Gastrocnemius medialis (tissue), 4 donors: Measurements from ENCODE around the gene KLF15. TPM values are rescaled to one million over a fixed set of nuclear protein-coding genes. Genes with fewer than 3 reads are reported as not detected.

ENCODE experiments used
- ATAC-seq, 2 donors: fragments of 150-250 bp; one replicate each; pipeline ENCODE4 v1.9.1; 2016
- DNase-seq, 2 donors: peaks; one replicate each; pipeline ENCODE4 v3.0.0-alpha.2; 2019
- H3K27ac ChIP-seq, 4 donors: fragments of 200-600 bp; sonication (generic); 1 replicate in 1 of 4; 2 replicates in 3 of 4; pipeline ENCODE4 v1.5.1; 2016 to 2018; ENCODE audit warnings: mild to moderate bottlenecking in 2 of 4, moderate library complexity in 1 of 4
- H3K27me3 ChIP-seq, 3 donors: fragments of 200-600 bp; sonication (generic) in 2 of 3; 1 replicate in 1 of 3; 2 replicates in 2 of 3; pipeline versions ENCODE4 v1.5.1 to v1.6.0; 2016 to 2019; ENCODE audit warnings: mild to moderate bottlenecking in 1 of 3, moderate library complexity in 1 of 3
- H3K36me3 ChIP-seq, 2 donors: fragments of 200-600 bp; sonication (generic) in 1 of 2; one replicate each; pipeline ENCODE4 v1.5.1; 2017 to 2018
- H3K4me1 ChIP-seq, 2 donors: fragments of 200-600 bp; sonication (generic) in 1 of 2; one replicate each; pipeline ENCODE4 v1.5.1; 2016 to 2017; ENCODE audit warnings: mild to moderate bottlenecking in 2 of 2
- H3K4me3 ChIP-seq, 4 donors: fragments of 200-600 bp; sonication (generic) in 3 of 4; 1 replicate in 1 of 4; 2 replicates in 3 of 4; pipeline ENCODE4 v1.5.1; 2016 to 2019; ENCODE audit warnings: mild to moderate bottlenecking in 2 of 4
- H3K9me3 ChIP-seq, 3 donors: fragments of 200-600 bp; sonication (generic) in 2 of 3; 1 replicate in 1 of 3; 2 replicates in 2 of 3; pipeline ENCODE4 v1.5.1; 2016 to 2019
- POLR2A ChIP-seq, 2 donors: fragments of 450-650 bp; IDR thresholded peaks; one replicate each; pipeline ENCODE4 v1.6.1; 2017; ENCODE audit warnings: antibody characterized with exemption in 2 of 2, mild to moderate bottlenecking in 2 of 2, moderate library complexity in 2 of 2
- in situ Hi-C, 4 donors: fragments of 200-750 bp; cut with MboI; loops; one replicate each; pipeline versions ENCODE4 v1.15.0 to v1.8.0; 2017; ENCODE audit warnings: low sequenced_read_pairs in 4 of 4
- intact Hi-C: fragments of 100-400 bp; cut with DNase I; formaldehyde crosslinking; loops from one replicate; pipeline ENCODE4 v1.15.1; 2023; ENCODE audit warnings: low total_unique reads
- total RNA-seq, 4 donors: library from RNA; depleted of rRNA; stranded (reverse); fragments of >200 nt; gene quantifications; one replicate each; pipeline versions ENCODE4 v1.1.0 to v1.2.3, GENCODE V29; 2016
- TF ChIP-seq, protein P1 (sequence below), 5 experiments: fragments of 450-650 bp in 3 of 5; fragments of 200-600 bp in 2 of 5; sonication (generic) in 2 of 5; IDR thresholded peaks in 4 of 5; conservative IDR thresholded peaks in 1 of 5; 1 replicate in 4 of 5; 2 replicates in 1 of 5; pipeline ENCODE4 v1.5.1; 2016 to 2019; ENCODE audit warnings: antibody characterized with exemption in 5 of 5, mild to moderate bottlenecking in 3 of 5, moderate library complexity in 3 of 5

Gene KLF15
- total RNA-seq, 4 donors from 2014 or later, result 75.1 to 157 (median 106) TPM

- H3K36me3 ChIP-seq, result no peaks in the 10 kb centered on the region
- H3K27ac ChIP-seq, result no peak overlapping the region
- ATAC-seq (no peak), DNase-seq (no peak)
- intact Hi-C loops (no loop called here), in situ Hi-C loops (no loop called here)
- H3K9me3 ChIP-seq, result no peaks in the 10 kb centered on the region
- no peak for TF ChIP-seq POLR2A (IDR thresholded peaks at IDR 0.05)
- TF ChIP-seq, protein P1, sequence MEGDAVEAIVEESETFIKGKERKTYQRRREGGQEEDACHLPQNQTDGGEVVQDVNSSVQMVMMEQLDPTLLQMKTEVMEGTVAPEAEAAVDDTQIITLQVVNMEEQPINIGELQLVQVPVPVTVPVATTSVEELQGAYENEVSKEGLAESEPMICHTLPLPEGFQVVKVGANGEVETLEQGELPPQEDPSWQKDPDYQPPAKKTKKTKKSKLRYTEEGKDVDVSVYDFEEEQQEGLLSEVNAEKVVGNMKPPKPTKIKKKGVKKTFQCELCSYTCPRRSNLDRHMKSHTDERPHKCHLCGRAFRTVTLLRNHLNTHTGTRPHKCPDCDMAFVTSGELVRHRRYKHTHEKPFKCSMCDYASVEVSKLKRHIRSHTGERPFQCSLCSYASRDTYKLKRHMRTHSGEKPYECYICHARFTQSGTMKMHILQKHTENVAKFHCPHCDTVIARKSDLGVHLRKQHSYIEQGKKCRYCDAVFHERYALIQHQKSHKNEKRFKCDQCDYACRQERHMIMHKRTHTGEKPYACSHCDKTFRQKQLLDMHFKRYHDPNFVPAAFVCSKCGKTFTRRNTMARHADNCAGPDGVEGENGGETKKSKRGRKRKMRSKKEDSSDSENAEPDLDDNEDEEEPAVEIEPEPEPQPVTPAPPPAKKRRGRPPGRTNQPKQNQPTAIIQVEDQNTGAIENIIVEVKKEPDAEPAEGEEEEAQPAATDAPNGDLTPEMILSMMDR (IDR thresholded peaks at IDR 0.05 in 4 of 5, conservative IDR thresholded peaks at IDR 0.05 in 1 of 5), result no peak
- H3K4me1 ChIP-seq, result no peaks in the 10 kb centered on the region
- peaks cover 0 to 6% (median 3%) of the 10 kb centered on the region in 3 donors for H3K27me3 ChIP-seq
- H3K4me3 ChIP-seq, result no peak overlapping the region
Measured at GRCh38 chr3:126401611-126402160, 44.5 kb upstream of the KLF15 start.

DNA sequence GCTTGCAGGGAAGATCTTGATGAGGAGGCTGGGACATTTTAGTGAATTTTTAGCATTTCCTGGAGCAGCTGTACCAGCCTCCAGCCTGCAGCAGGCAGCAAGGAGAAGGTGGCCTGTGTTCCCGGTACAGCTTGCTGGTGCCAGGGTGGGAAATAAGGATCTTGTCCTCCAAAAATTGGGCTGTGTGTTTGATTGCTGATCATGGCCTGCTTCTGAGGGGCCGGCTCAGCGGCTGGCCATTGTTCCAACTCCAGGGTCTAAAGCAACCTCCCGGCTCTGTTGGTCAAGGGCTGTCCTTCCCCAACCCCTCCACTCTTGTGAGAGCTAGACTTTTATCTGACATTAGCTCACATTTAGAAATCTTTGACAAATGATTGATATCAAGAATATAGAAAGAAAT, 42.5 kb upstream of the KLF15 start:
- DNase-seq, result no peak
- Histone ChIP-seq H3K4me3 (no peak overlapping the region), H3K27me3 (peaks cover 0 to 5% (median 0%) of the 10 kb centered on the region in 3 donors), H3K27ac (no peak overlapping the region), H3K9me3 (no peaks in the 10 kb centered on the region), H3K4me1 (peaks cover 0 to 2% of the 10 kb centered on the region in 2 donors), H3K36me3 (no peaks in the 10 kb centered on the region)
- ATAC-seq, result no peak
- TF ChIP-seq, protein P1 (IDR thresholded peaks at IDR 0.05 in 4 of 5, conservative IDR thresholded peaks at IDR 0.05 in 1 of 5), result no peak
- no peak for TF ChIP-seq POLR2A (IDR thresholded peaks at IDR 0.05)
- in situ Hi-C loops, result loop anchor here (10.0 to 25.0 kb wide), 4 partner anchors 75 to 262 kb away; partner anchors contain the start of gene ZXDC (in 2 of the 4)
- intact Hi-C loops, result no loop called here

GRCh38 chr3:126399351-126399735, 42.1 kb upstream of the KLF15 start:
- no peak for TF ChIP-seq POLR2A (IDR thresholded peaks at IDR 0.05)
- TF ChIP-seq, protein P1 (IDR thresholded peaks at IDR 0.05 in 4 of 5, conservative IDR thresholded peaks at IDR 0.05 in 1 of 5), result no peak
- Histone ChIP-seq H3K36me3 (no peaks in the 10 kb centered on the region), H3K27ac (no peak overlapping the region), H3K27me3 (peaks cover 0 to 7% (median under 1%) of the 10 kb centered on the region in 3 donors), H3K4me3 (no peak overlapping the region), H3K9me3 (no peaks in the 10 kb centered on the region), H3K4me1 (peaks cover 3 to 5% of the 10 kb centered on the region in 2 donors)
- DNase-seq, result no peak
- in situ Hi-C loops (loop anchor here (10.0 to 25.0 kb wide), 4 partner anchors 75 to 262 kb away; partner anchors contain the start of gene ZXDC (in 2 of the 4)), intact Hi-C loops (no loop called here)
- ATAC-seq, result no peak

DNA sequence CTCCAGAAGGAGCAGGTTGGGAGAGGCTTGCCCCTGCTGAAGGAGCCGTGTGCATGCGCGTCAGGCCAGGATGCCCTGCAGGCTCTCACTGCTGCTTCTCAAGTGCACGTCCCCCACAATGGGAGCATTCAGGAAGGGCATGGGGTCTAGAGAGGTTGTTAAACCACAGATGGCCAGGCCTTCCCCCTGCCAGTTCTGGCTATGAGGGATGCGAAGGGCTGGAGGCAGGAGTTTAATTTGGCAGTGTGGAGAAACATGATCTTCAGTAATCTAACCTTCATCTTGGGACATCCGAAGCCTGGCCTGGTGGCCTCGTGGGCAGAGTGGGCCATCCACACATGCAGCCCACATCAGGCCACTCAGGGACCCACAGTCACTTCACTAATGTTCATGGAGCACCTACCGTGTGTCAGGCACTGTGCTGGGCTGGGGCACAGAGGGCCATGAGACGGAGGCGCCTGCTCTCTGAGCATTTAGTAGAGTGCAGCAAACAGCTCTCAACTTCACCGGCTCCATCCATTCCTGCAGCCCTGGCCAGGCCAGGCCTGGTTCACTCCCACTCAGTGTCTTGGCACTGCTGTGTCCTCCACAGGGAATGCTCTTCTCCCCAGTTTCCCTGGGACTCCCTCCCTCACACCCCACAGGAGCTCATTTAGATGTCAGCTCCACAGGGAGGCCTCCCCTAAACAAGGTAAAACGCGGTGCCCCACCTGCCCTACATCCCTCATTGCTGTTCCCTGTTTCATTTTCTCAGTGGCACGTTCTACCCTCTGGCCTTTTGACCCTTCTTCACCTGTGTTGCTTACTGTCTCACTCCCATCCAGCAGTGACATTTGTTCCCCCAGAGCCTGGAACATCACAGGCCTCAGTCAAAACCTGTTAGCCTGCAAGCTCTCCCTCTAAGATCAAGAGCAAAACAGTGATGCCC, 41.5 kb upstream of the KLF15 start:
- H3K27me3 ChIP-seq, result peaks cover 0 to 7% (median 3%) of the 10 kb centered on the region in 3 donors
- ATAC-seq, result no peak
- TF ChIP-seq, protein P1 (IDR thresholded peaks at IDR 0.05 in 4 of 5, conservative IDR thresholded peaks at IDR 0.05 in 1 of 5), result no peak
- no peaks in the 10 kb centered on the region for H3K9me3 ChIP-seq
- no peak for DNase-seq
- no peak overlapping the region for H3K27ac ChIP-seq
- peaks cover 3 to 5% of the 10 kb centered on the region in 2 donors for H3K4me1 ChIP-seq
- no peaks in the 10 kb centered on the region for H3K36me3 ChIP-seq
- intact Hi-C loops (no loop called here), in situ Hi-C loops (loop anchor here (10.0 to 25.0 kb wide), 4 partner anchors 76 to 261 kb away; partner anchors contain the start of gene ZXDC (in 2 of the 4))
- no peak overlapping the region for H3K4me3 ChIP-seq
